ENCODE measurements around the gene SH3TC2.

SH3TC2 gene

DNA sequence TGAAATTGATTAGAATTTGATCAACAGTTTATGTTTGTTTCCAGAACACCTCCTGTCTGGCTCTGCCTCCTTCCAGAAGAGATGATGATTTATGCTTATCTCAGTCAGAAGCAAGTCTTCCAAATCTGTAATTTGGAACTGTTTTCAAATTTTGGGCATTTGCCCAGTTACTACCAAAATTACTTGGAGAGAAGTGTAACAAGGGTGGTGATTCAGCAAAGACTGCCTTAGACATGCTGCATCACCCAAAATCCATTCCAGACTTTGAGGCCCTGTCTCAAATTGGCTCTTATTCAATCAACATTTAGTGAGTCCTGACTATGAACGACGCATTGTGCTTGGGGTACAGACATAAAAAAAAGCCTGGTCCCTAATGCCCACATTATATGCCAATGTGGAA lies 89.4 kb downstream of the SH3TC2 start:
- no peak for DNase-seq (ENCODE audit: extremely low read depth, low read depth)
- H3K4me3 ChIP-seq (replicated peaks; ENCODE audit: low read depth, low read length), result no peak overlapping the region
- TF ChIP-seq CTCF (IDR thresholded peaks at IDR 0.05; ENCODE audit: low read depth, low read length, missing control alignments), result no peak

GRCh38 chr5:148972974-148973374 lies 89.9 kb downstream of the SH3TC2 start:
- peak; percentile 62 for DNase-seq (ENCODE audit: extremely low read depth, low read depth)
- H3K4me3 ChIP-seq (replicated peaks; ENCODE audit: low read depth, low read length), result no peak overlapping the region
- TF ChIP-seq CTCF (IDR thresholded peaks at IDR 0.05; ENCODE audit: low read depth, low read length, missing control alignments), result no peak

GRCh38 chr5:148972396-148972795 lies 90.5 kb downstream of the SH3TC2 start:
- TF ChIP-seq CTCF (IDR thresholded peaks at IDR 0.05; ENCODE audit: low read depth, low read length, missing control alignments), result no peak

DNA sequence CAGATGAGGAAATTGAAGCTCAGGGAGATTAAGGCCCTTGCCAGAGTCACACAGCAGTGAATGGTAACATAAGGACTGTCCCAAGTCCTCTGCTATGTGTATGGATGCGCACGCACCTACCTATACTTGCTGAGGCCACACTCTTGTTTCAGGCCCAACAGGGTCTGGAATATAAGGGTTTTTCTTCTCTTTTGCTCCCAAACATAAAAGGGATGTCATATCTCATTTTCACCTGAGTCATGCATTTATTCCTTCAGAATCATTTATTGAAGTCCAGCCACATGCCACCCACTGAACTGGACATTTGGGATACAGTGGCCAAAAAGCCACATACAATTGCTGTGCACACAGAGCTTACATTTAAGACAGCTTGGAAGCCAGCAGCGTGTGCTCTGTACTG lies 92.0 kb downstream of the SH3TC2 start:
- TF ChIP-seq CTCF (IDR thresholded peaks at IDR 0.05; ENCODE audit: low read depth, low read length, missing control alignments), result no peak
- no peak for DNase-seq (ENCODE audit: extremely low read depth, low read depth)

More at GRCh38 chr5:148972396-148972795, 90.5 kb downstream of the SH3TC2 start:
- DNase-seq (ENCODE audit: extremely low read depth, low read depth), result no peak
- H3K4me3 ChIP-seq (replicated peaks; ENCODE audit: low read depth, low read length), result no peak overlapping the region

GRCh38 chr5:148970228-148970627 lies 92.6 kb downstream of the SH3TC2 start:
- no peak for TF ChIP-seq CTCF (IDR thresholded peaks at IDR 0.05; ENCODE audit: low read depth, low read length, missing control alignments)
- DNase-seq (ENCODE audit: extremely low read depth, low read depth), result no peak

More for the DNA sequence above, 92.0 kb downstream of the SH3TC2 start:
- H3K4me3 ChIP-seq (replicated peaks; ENCODE audit: low read depth, low read length), result no peak overlapping the region

GRCh38 chr5:148969291-148969690 lies 93.6 kb downstream of the SH3TC2 start:
- no peak overlapping the region for H3K4me3 ChIP-seq (replicated peaks; ENCODE audit: low read depth, low read length)
- no peak for DNase-seq (ENCODE audit: extremely low read depth, low read depth)
- no peak for TF ChIP-seq CTCF (IDR thresholded peaks at IDR 0.05; ENCODE audit: low read depth, low read length, missing control alignments)

More at GRCh38 chr5:148970228-148970627, 92.6 kb downstream of the SH3TC2 start:
- H3K4me3 ChIP-seq (replicated peaks; ENCODE audit: low read depth, low read length), result no peak overlapping the region

GRCh38 chr5:148968311-148968710 lies 94.6 kb downstream of the SH3TC2 start:
- no peak for DNase-seq (ENCODE audit: extremely low read depth, low read depth)
- TF ChIP-seq CTCF (IDR thresholded peaks at IDR 0.05; ENCODE audit: low read depth, low read length, missing control alignments), result no peak
- H3K4me3 ChIP-seq (replicated peaks; ENCODE audit: low read depth, low read length), result no peak overlapping the region

Measured in HFF-Myc (cell line).